Bone marrow (tissue), 2 donors: ENCODE data around the gene C17orf100.

Experiments used
- DNase-seq, 2 donors: peaks; one replicate each; lab custom pipeline; 2025; lab: John Stamatoyannopoulos, UW

C17orf100 gene

GRCh38 chr17:6669479-6670212, 18.1 kb downstream of the C17orf100 start:
- no peak for DNase-seq

GRCh38 chr17:6670571-6670970, 19.0 kb downstream of the C17orf100 start:
- no peak for DNase-seq

GRCh38 chr17:6670999-6671398, 19.4 kb downstream of the C17orf100 start:
- no peak for DNase-seq

GRCh38 chr17:6671431-6671830, 19.9 kb downstream of the C17orf100 start:
- no peak for DNase-seq

GRCh38 chr17:6674586-6674985, 23.0 kb downstream of the C17orf100 start:
- no peak for DNase-seq

- no peak for DNase-seq
Observed at GRCh38 chr17:6675201-6675825, 23.8 kb downstream of the C17orf100 start.

- DNase-seq: no peak
Observed at GRCh38 chr17:6676802-6677157, 25.2 kb downstream of the C17orf100 start.

GRCh38 chr17:6677158-6677831, 25.7 kb downstream of the C17orf100 start:
- DNase-seq: no peak

GRCh38 chr17:6677946-6678345, 26.4 kb downstream of the C17orf100 start:
- DNase-seq: no peak

GRCh38 chr17:6679241-6679640, 27.7 kb downstream of the C17orf100 start:
- no peak for DNase-seq

GRCh38 chr17:6681176-6681575, 29.6 kb downstream of the C17orf100 start:
- DNase-seq: no peak

- DNase-seq: no peak
Observed at GRCh38 chr17:6681671-6682070, 30.1 kb downstream of the C17orf100 start.

- DNase-seq: no peak
Observed at GRCh38 chr17:6682339-6682738, 30.8 kb downstream of the C17orf100 start.

- no peak for DNase-seq
Observed at GRCh38 chr17:6683081-6683684, 31.6 kb downstream of the C17orf100 start.

GRCh38 chr17:6683730-6684459, 32.3 kb downstream of the C17orf100 start:
- no peak for DNase-seq

- no peak for DNase-seq
Observed at GRCh38 chr17:6684460-6684783, 32.9 kb downstream of the C17orf100 start.

GRCh38 chr17:6684881-6685767, 33.6 kb downstream of the C17orf100 start:
- DNase-seq: no peak

GRCh38 chr17:6686026-6686425, 34.5 kb downstream of the C17orf100 start:
- DNase-seq: no peak

GRCh38 chr17:6688944-6689343, 37.4 kb downstream of the C17orf100 start:
- no peak for DNase-seq

GRCh38 chr17:6690641-6691040, 39.1 kb downstream of the C17orf100 start:
- no peak for DNase-seq

- DNase-seq: no peak
Observed at GRCh38 chr17:6691546-6691945, 40.0 kb downstream of the C17orf100 start.
